Stimulated activated CD8-positive, alpha-beta memory T cell treated with anti-CD3 and anti-CD28 coated beads, Interleukin-7, amount 100 ng/mL, for 24 hours (primary cell): ENCODE results near the gene XPA.

Experiments
- DNase-seq: peaks from one replicate; pipeline ENCODE4 v3.0.0-alpha.2; 2020; ENCODE audit warnings: low read depth

The XPA gene

GRCh38 chr9:97651646-97652045, 45.5 kb downstream of the XPA start:
- no peak for DNase-seq

GRCh38 chr9:97647996-97648395, 49.1 kb downstream of the XPA start:
- no peak for DNase-seq

- DNase-seq: no peak
Observed at GRCh38 chr9:97645720-97646119, 51.4 kb downstream of the XPA start.

GRCh38 chr9:97640325-97640724, 56.8 kb downstream of the XPA start:
- no peak for DNase-seq

GRCh38 chr9:97638666-97639065, 58.5 kb downstream of the XPA start:
- no peak for DNase-seq

- no peak for DNase-seq
Observed at GRCh38 chr9:97636903-97637302, 60.2 kb downstream of the XPA start.

GRCh38 chr9:97635026-97635425, 62.1 kb downstream of the XPA start:
- DNase-seq: no peak

- no peak for DNase-seq
Observed at GRCh38 chr9:97633859-97634490, 63.2 kb downstream of the XPA start.

- DNase-seq: peak; percentile 87
Observed at GRCh38 chr9:97632985-97633858, 63.9 kb downstream of the XPA start, which contains the start of the genes NCBP1 and TSTD2. Gene NCBP1 (plus strand): TSS chr9:97633821. CDS start chr9:97633882, 61 bp downstream. Gene TSTD2 (minus strand): TSS chr9:97633368. CDS start chr9:97627562, 5,806 bp downstream.

GRCh38 chr9:97632248-97632984, 64.7 kb downstream of the XPA start:
- DNase-seq: no peak

GRCh38 chr9:97630591-97630990, 66.5 kb downstream of the XPA start:
- no peak for DNase-seq

GRCh38 chr9:97629156-97629555, 68.0 kb downstream of the XPA start:
- DNase-seq: no peak

GRCh38 chr9:97628668-97629067, 68.5 kb downstream of the XPA start:
- DNase-seq: no peak

- no peak for DNase-seq
Observed at GRCh38 chr9:97627624-97628023, 69.5 kb downstream of the XPA start.

GRCh38 chr9:97625620-97626019, 71.5 kb downstream of the XPA start:
- no peak for DNase-seq
